Spleen (tissue), 11 donors: ENCODE data around the gene DDX28. TPM values are rescaled to one million over a fixed set of nuclear protein-coding genes. Genes with fewer than 3 reads are reported as not detected.

Experiments used
- DNase-seq: peaks from one replicate; pipeline ENCODE4 v3.0.0-alpha.2; 2020
- H3K27ac ChIP-seq, 8 donors: fragments of 200-600 bp; sonication (generic) in 7 of 8; 1 replicate in 4 of 8; 2 replicates in 4 of 8; pipeline versions ENCODE4 v1.5.0 to v1.8.0; 2016 to 2021; ENCODE audit warnings: inconsistent platforms in 4 of 8, mild to moderate bottlenecking in 4 of 8, moderate library complexity in 1 of 8
- H3K27me3 ChIP-seq, 7 donors: fragments of 200-600 bp; sonication (generic) in 6 of 7; replicated peaks in 1 of 7; 1 replicate in 4 of 7; 2 replicates in 3 of 7; pipeline versions ENCODE4 v1.5.0 to v1.8.0; 2016 to 2021; ENCODE audit warnings: inconsistent platforms in 3 of 7, mild to moderate bottlenecking in 1 of 7
- H3K36me3 ChIP-seq, 6 donors: fragments of 200-600 bp; sonication (generic) in 5 of 6; 1 replicate in 4 of 6; 2 replicates in 2 of 6; pipeline versions ENCODE4 v1.5.0 to v1.8.0; 2016 to 2021; ENCODE audit warnings: inconsistent platforms in 2 of 6
- H3K4me1 ChIP-seq, 6 donors: fragments of 200-600 bp; sonication (generic) in 5 of 6; 1 replicate in 3 of 6; 2 replicates in 3 of 6; pipeline versions ENCODE4 v1.5.0 to v1.8.0; 2016 to 2021; ENCODE audit warnings: inconsistent platforms in 3 of 6
- H3K4me3 ChIP-seq, 8 donors: fragments of 200-600 bp; sonication (generic) in 7 of 8; 1 replicate in 4 of 8; 2 replicates in 4 of 8; pipeline versions ENCODE4 v1.5.0 to v1.8.0; 2016 to 2021; ENCODE audit warnings: inconsistent platforms in 4 of 8, mild to moderate bottlenecking in 4 of 8, moderate library complexity in 2 of 8
- H3K9me3 ChIP-seq, 8 donors: fragments of 200-600 bp; sonication (generic) in 7 of 8; 1 replicate in 4 of 8; 2 replicates in 4 of 8; pipeline versions ENCODE4 v1.5.0 to v1.8.0; 2016 to 2021; ENCODE audit warnings: inconsistent platforms in 4 of 8
- POLR2A ChIP-seq, 3 donors: fragments of 450-650 bp; IDR thresholded peaks; one replicate each; pipeline ENCODE4 v1.5.1; 2017; ENCODE audit warnings: antibody characterized with exemption in 3 of 3, mild to moderate bottlenecking in 1 of 3
- POLR2AphosphoS5 ChIP-seq, 3 donors: sonication (generic); formaldehyde crosslinking; IDR thresholded peaks; one replicate each; pipeline ENCODE4 v1.5.1; 2017; ENCODE audit warnings: antibody characterized with exemption in 3 of 3
- WGBS, 5 donors: extraction: QIAGEN DNeasy Blood & Tissue Kit in 3 of 5; methylation state at CpG; one replicate each; pipeline versions ENCODE4 v1.1.5 to v1.1.7; 2013 to 2018; 5-methylcytosine and 5-hydroxymethylcytosine counted together
- intact Hi-C: fragments of 100-400 bp; cut with DNase I; formaldehyde crosslinking; loops from one replicate; pipeline ENCODE4 v1.15.0; 2023; ENCODE audit warnings: low total_unique reads
- polyA plus RNA-seq, 3 donors: library from polyadenylated mRNA; stranded (reverse); fragments of 200-250 nt; gene quantifications; one replicate each; pipeline ENCODE4 v1.2.1, GENCODE V29; 2013
- total RNA-seq, 7 donors: library from RNA; depleted of rRNA in 3 of 7; stranded (reverse); fragments of >200 nt in 3 of 7; fragmentation: NEBNext Ultra II Directional in 4 of 7; extraction: Animal tissue kit (Norgen Biotek cat#: 25700) in 4 of 7; gene quantifications; one replicate each; pipeline versions ENCODE4 v1.1.0 to v1.2.1, GENCODE V29; 2016 to 2021
- TF ChIP-seq, protein P1 (sequence below), 11 experiments: fragments of 200-600 bp in 7 of 11; fragments of 450-650 bp in 4 of 11; sonication (generic) in 4 of 11; IDR thresholded peaks in 8 of 11; conservative IDR thresholded peaks in 3 of 11; 1 replicate in 7 of 11; 2 replicates in 4 of 11; pipeline versions ENCODE4 v1.4.0 to v1.8.0; 2016 to 2021; ENCODE audit warnings: antibody characterized with exemption in 11 of 11, inconsistent platforms in 4 of 11, mild to moderate bottlenecking in 1 of 11
- donor health status: healthy with polysubstance abuse.
- donor health status: DM: no; HTN: no; CAD: no; lungs with moderate emphysema.
- donor health status: DM: no; HTN: no; CAD: no.
- donor health status: Bipolar disorder and iron deficiency.
- donor health status: healthy.
- donor health status: DM: no; HTN: no; CAD: no.
- donor health status: DM: yes; HTN: yes; CAD: no.

The DDX28 gene
- total and polyA plus RNA-seq, 10 donors, result 8.6 to 19.0 (median 11.2) TPM

DNA sequence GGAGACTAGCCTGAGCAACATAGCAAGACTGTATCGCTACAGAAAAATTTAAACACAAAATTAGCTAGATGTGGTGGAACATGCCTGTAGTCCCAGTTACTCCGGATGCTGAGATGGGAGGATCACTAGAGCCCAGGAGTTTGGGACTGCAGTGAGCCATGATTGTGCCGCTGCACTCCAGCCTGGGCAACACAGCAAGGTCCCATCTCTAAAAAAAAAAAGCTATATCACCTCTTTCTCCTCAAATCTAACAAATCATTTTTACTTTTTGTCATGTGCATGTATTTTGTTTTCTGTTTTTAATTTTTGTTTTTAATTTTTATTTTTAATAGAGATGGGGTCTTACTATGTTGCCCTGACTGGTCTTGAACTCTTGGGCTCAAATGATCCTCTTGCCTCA, 6.0 kb upstream of the DDX28 start:
- H3K9me3 ChIP-seq, result no peaks in the 10 kb centered on the region
- H3K36me3 ChIP-seq, result peaks cover 0 to 72% (median 7%) of the 10 kb centered on the region in 6 donors
- intact Hi-C loops, result no loop called here
- 86 to 100% (median 97%) methylated on average over 3 of the region's 3 CpGs for WGBS, 5 donors
- no peak overlapping the region for H3K4me3 ChIP-seq
- H3K4me1 ChIP-seq, result peaks cover 2 to 44% (median 8%) of the 10 kb centered on the region in 6 donors
- TF ChIP-seq POLR2A (IDR thresholded peaks at IDR 0.05) (no peak), POLR2AphosphoS5 (IDR thresholded peaks at IDR 0.05) (no peak)
- TF ChIP-seq, protein P1, sequence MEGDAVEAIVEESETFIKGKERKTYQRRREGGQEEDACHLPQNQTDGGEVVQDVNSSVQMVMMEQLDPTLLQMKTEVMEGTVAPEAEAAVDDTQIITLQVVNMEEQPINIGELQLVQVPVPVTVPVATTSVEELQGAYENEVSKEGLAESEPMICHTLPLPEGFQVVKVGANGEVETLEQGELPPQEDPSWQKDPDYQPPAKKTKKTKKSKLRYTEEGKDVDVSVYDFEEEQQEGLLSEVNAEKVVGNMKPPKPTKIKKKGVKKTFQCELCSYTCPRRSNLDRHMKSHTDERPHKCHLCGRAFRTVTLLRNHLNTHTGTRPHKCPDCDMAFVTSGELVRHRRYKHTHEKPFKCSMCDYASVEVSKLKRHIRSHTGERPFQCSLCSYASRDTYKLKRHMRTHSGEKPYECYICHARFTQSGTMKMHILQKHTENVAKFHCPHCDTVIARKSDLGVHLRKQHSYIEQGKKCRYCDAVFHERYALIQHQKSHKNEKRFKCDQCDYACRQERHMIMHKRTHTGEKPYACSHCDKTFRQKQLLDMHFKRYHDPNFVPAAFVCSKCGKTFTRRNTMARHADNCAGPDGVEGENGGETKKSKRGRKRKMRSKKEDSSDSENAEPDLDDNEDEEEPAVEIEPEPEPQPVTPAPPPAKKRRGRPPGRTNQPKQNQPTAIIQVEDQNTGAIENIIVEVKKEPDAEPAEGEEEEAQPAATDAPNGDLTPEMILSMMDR (IDR thresholded peaks at IDR 0.05 in 8 of 11, conservative IDR thresholded peaks at IDR 0.05 in 3 of 11), result no peak
- H3K27me3 ChIP-seq, result no peaks in the 10 kb centered on the region
- peak; percentile 20 for DNase-seq
- H3K27ac ChIP-seq, result no peak overlapping the region

DNA sequence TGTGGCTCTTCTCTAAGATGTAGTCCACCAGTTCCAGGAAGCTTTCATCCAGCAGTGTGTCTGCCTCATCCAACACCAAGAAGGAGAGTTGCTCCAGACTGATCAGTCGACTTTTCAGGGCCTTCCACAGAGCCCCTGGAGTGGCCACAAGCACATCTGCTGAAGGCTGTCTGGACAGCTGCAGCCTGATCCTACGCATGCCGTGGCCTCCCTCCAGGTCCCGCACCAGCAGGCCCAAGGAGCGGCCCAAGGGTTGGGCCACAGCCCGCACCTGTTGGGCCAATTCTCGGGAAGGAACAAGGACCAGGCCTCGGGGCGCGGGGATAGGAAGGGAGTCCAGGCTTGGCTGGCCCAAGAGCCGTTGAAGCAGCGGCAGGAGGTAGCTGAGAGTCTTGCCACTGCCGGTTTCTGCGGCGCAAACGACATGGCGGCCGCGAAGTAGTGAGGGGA, 729 bp downstream of the DDX28 start:
- WGBS, 5 donors, result 4 to 21% (median 13%) methylated on average over 9 to 19 of the region's 19 CpGs

DNA sequence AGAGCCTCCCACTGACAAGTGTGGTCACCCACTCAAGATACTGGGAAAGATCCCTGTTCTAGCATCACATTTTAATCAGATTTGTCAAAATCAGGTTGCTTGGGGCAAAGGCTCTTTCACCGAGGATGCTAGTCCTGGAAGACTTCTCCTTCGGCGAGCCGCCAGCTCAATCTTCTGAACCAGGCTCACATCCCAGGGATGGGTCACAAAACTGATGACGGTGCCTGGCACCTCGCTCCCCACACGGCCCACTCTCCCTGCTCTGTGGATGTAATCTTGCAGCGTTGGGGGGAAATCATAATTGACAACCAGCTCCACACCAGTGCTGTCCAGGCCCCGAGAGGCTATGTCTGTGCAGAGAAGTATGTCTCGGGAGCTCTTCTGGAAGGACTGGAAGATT, 1.5 kb downstream of the DDX28 start:
- H3K27ac ChIP-seq, result no peak overlapping the region
- peak overlapping the region in 2 of 8 donors; percentile 100 for H3K4me3 ChIP-seq
- WGBS, 5 donors, result 90 to 96% (median 93%) methylated on average over 9 to 10 of the region's 10 CpGs
- H3K9me3 ChIP-seq, result no peaks in the 10 kb centered on the region
- no peak for TF ChIP-seq POLR2AphosphoS5 (IDR thresholded peaks at IDR 0.05)
- TF ChIP-seq, protein P1 (IDR thresholded peaks at IDR 0.05 in 8 of 11, conservative IDR thresholded peaks at IDR 0.05 in 3 of 11), result no peak
- TF ChIP-seq POLR2A (IDR thresholded peaks at IDR 0.05), result no peak
- intact Hi-C loops, result no loop called here
- H3K36me3 ChIP-seq, result peaks cover 0 to 23% (median 3%) of the 10 kb centered on the region in 6 donors
- H3K27me3 ChIP-seq, result no peaks in the 10 kb centered on the region
- DNase-seq, result no peak
- H3K4me1 ChIP-seq, result peaks cover 25 to 49% (median 31%) of the 10 kb centered on the region in 6 donors

More for the DNA sequence above, 729 bp downstream of the DDX28 start:
- TF ChIP-seq, protein P1 (IDR thresholded peaks at IDR 0.05 in 8 of 11, conservative IDR thresholded peaks at IDR 0.05 in 3 of 11), result no peak
- TF ChIP-seq POLR2AphosphoS5 (IDR thresholded peaks at IDR 0.05), result no peak
- no peak for TF ChIP-seq POLR2A (IDR thresholded peaks at IDR 0.05)
- Histone ChIP-seq H3K9me3 (no peaks in the 10 kb centered on the region), H3K4me1 (peaks cover 25 to 49% (median 31%) of the 10 kb centered on the region in 6 donors), H3K27me3 (no peaks in the 10 kb centered on the region), H3K27ac (peak overlapping the region; percentile 79 to 94 (median 89)), H3K4me3 (peak overlapping the region; percentile 91 to 100 (median 100)), H3K36me3 (peaks cover 0 to 31% (median 3%) of the 10 kb centered on the region in 6 donors)
- intact Hi-C loops, result no loop called here
- DNase-seq, result no peak

DNA sequence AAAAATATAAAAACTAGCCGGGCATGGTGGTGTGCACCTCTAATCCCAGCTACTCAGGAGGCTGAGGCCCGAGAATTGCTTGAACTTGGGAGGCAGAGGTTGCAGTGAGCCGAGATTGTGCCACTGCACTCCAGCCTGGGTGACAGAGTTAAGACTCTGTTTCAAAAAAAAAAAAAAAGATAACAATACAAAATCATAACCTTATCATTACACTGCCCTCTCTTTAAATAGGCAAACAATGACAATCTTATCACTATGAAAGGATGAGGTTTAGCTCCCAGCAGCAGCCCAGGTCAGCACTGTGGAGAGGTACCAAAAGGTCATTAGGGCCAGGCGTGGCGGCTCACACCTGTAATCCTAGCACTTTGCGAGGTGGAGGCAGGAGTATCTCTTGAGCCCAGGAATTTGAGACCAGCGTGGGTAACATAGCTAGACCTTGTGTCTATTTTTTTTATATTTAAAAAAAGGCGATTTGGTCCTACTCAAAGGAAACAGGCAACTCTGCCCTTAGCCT, 3.8 kb downstream of the DDX28 start:
- TF ChIP-seq POLR2AphosphoS5 (IDR thresholded peaks at IDR 0.05) (no peak), POLR2A (IDR thresholded peaks at IDR 0.05) (no peak)
- TF ChIP-seq, protein P1 (IDR thresholded peaks at IDR 0.05 in 8 of 11, conservative IDR thresholded peaks at IDR 0.05 in 3 of 11), result no peak
- Histone ChIP-seq H3K27ac (no peak overlapping the region), H3K9me3 (no peaks in the 10 kb centered on the region), H3K4me1 (peaks cover 23 to 36% (median 28%) of the 10 kb centered on the region in 6 donors), H3K36me3 (peaks cover 0 to 12% (median 3%) of the 10 kb centered on the region in 6 donors), H3K27me3 (no peaks in the 10 kb centered on the region), H3K4me3 (no peak overlapping the region)
- intact Hi-C loops, result no loop called here
- DNase-seq, result no peak
- 85 to 90% (median 86%) methylated on average over 8 of the region's 8 CpGs for WGBS, 5 donors
